A549 (cell line): ENCODE data around the gene FAM174C.

Source experiments
- CEBPB ChIP-seq, 2 experiments: fragments of >200 bp in 1 of 2; sonication (Bioruptor Twin) in 1 of 2; formaldehyde crosslinking in 1 of 2; IDR thresholded peaks; 2 replicates each; pipeline ENCODE4 v1.6.1; 2012 to 2016
- EHMT2 ChIP-seq: fragments of 200-600 bp; sonication (generic); IDR thresholded peaks from 2 replicates; pipeline ENCODE4 v1.6.1; 2016; ENCODE audit warnings: antibody characterized with exemption, low read depth, mild to moderate bottlenecking, moderate library complexity
- EP300 ChIP-seq, 2 experiments: fragments of >200 bp; sonication (Bioruptor Twin); formaldehyde crosslinking; IDR thresholded peaks; 2 replicates in 1 of 2; 3 replicates in 1 of 2; pipeline ENCODE4 v1.6.1; 2016 to 2017
- ESRRA ChIP-seq: fragments of 150-350 bp; IDR thresholded peaks from 2 replicates; pipeline ENCODE4 v1.6.1; 2014; ENCODE audit warnings: mild to moderate bottlenecking, low read length, borderline replicate concordance
- GATA3 ChIP-seq: IDR thresholded peaks from 2 replicates; pipeline ENCODE4 v1.6.1; 2012; ENCODE audit warnings: borderline replicate concordance
- JUN ChIP-seq, 2 experiments: fragments of >200 bp; sonication (Bioruptor Twin); formaldehyde crosslinking; IDR thresholded peaks; 2 replicates in 1 of 2; 3 replicates in 1 of 2; pipeline ENCODE4 v1.6.1; 2016 to 2017
- MAZ ChIP-seq: fragments of 150-350 bp; IDR thresholded peaks from 2 replicates; pipeline ENCODE4 v1.6.1; 2014; ENCODE audit warnings: antibody characterized with exemption, low read depth, low read length, borderline replicate concordance
- TF ChIP-seq, protein P1 (sequence below): fragments of >200 bp; sonication (Bioruptor Twin); formaldehyde crosslinking; IDR thresholded peaks from 3 replicates; pipeline ENCODE4 v1.5.1; 2016
- TF ChIP-seq, protein P2 (sequence below): fragments of 150-350 bp; IDR thresholded peaks from 2 replicates; pipeline ENCODE4 v1.6.1; 2014; ENCODE audit warnings: low read depth, mild to moderate bottlenecking, low read length

DNA sequence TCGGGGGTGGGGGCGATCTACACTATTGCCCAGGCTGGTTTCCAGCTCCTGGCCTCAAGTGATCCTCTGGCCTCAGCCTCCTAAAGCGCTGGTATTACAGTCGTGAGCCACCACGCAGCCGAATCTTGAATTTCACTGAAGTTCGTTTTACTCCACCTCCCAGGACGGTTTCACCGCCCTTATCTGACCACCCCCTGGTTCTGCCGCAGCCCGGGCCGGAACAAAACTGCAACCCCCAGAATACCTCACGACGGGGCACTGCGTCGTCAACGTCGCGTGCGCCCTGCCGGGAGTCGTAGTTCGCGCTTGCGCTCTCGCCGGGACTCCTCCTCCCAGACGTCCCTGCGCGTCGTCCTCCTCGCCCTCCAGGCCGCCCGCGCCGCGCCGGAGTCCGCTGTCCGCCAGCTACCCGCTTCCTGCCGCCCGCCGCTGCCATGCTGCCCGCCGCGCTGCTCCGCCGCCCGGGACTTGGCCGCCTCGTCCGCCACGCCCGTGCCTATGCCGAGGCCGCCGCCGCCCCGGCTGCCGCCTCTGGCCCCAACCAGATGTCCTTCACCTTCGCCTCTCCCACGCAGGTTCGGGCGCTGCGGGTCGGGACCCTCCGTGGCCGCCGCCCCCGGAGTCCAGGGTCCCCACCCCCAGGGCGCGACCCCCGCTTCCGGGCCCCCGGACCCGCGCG, 33.8 kb upstream of the FAM174C start, which contains the start of gene ATP5F1D:
- peak in 1 of 2 experiments; percentile 48; a peak in 1 of 5 replicates for TF ChIP-seq JUN (IDR thresholded peaks at IDR 0.05)
- TF ChIP-seq, protein P1, sequence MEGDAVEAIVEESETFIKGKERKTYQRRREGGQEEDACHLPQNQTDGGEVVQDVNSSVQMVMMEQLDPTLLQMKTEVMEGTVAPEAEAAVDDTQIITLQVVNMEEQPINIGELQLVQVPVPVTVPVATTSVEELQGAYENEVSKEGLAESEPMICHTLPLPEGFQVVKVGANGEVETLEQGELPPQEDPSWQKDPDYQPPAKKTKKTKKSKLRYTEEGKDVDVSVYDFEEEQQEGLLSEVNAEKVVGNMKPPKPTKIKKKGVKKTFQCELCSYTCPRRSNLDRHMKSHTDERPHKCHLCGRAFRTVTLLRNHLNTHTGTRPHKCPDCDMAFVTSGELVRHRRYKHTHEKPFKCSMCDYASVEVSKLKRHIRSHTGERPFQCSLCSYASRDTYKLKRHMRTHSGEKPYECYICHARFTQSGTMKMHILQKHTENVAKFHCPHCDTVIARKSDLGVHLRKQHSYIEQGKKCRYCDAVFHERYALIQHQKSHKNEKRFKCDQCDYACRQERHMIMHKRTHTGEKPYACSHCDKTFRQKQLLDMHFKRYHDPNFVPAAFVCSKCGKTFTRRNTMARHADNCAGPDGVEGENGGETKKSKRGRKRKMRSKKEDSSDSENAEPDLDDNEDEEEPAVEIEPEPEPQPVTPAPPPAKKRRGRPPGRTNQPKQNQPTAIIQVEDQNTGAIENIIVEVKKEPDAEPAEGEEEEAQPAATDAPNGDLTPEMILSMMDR = no peak
- no peak for TF ChIP-seq ESRRA
- TF ChIP-seq EHMT2 = no peak
- TF ChIP-seq, protein P2, sequence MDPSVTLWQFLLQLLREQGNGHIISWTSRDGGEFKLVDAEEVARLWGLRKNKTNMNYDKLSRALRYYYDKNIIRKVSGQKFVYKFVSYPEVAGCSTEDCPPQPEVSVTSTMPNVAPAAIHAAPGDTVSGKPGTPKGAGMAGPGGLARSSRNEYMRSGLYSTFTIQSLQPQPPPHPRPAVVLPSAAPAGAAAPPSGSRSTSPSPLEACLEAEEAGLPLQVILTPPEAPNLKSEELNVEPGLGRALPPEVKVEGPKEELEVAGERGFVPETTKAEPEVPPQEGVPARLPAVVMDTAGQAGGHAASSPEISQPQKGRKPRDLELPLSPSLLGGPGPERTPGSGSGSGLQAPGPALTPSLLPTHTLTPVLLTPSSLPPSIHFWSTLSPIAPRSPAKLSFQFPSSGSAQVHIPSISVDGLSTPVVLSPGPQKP = no peak
- no peak for TF ChIP-seq MAZ
- TF ChIP-seq GATA3 = no peak
- no peak for TF ChIP-seq EP300 (IDR thresholded peaks at IDR 0.05)
- TF ChIP-seq CEBPB (IDR thresholded peaks at IDR 0.05) = no peak
